OCI-LY1 (cell line): ENCODE measurements around the gene MIB2.

Experiments used
- CTCF ChIP-seq: fragments of 200-600 bp; sonication (generic), shearing (Covaris generic); IDR thresholded peaks from 2 replicates; pipeline ENCODE4 v1.5.1; 2017; ENCODE audit warnings: mild to moderate bottlenecking, antibody characterized with exemption, low read length, moderate library complexity, mixed read lengths
- EZH2 ChIP-seq: fragments of 200-600 bp; sonication (generic), shearing (Covaris generic); IDR thresholded peaks from 2 replicates; pipeline ENCODE4 v1.8.0; 2017; ENCODE audit warnings: borderline replicate concordance, mixed run types, mild to moderate bottlenecking, antibody characterized with exemption, low read length, moderate library complexity, mixed read lengths

GRCh38 chr1:1567152-1567875, 48.0 kb upstream of the MIB2 start:
- TF ChIP-seq CTCF (no peak), EZH2 (no peak)
